Lung microvascular endothelial cell (primary cell): ENCODE results near the gene H6PD. TPM values are rescaled to one million over a fixed set of nuclear protein-coding genes. Genes with fewer than 3 reads are reported as not detected.
A peak's percentile ranks its signal among the peaks of the same experiment; 100 is the strongest.

Experiments
- DNase-seq, 2 donors: peaks; one replicate each; pipeline versions ENCODE4 v3.0.0 to v3.0.0-alpha.2; 2010; ENCODE audit warnings: low read depth in 2 of 2
- total RNA-seq: library from RNA; depleted of rRNA; stranded (reverse); fragments of >200 nt; gene quantifications from 2 replicates; pipeline ENCODE4 v1.2.1, GENCODE V29; 2014

The H6PD gene
- total RNA-seq, 1 donor from 2014 or later = 12.3 TPM

GRCh38 chr1:9204156-9204720, 30.3 kb upstream of the H6PD start:
- DNase-seq = no peak

DNA sequence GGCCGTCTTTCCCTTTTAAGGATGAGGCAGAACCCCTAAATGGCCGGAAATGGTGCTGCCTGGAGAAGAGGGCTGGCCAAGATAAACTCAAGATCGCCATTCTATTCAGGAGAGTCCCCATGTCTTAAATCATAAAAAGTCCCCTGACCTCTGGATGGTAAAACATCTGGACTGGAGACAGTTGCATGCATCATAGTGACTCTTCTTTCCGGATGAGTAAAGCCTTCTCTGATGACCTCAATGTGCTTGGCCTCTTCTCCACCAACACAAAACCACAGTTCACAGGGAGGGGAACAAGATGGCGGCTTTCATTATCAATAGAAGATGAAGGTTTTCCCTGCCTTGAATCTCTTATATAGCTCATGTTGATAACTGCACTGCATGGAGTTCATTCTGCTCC, 27.5 kb upstream of the H6PD start:
- DNase-seq = no peak

- no peak for DNase-seq
Observed at GRCh38 chr1:9207715-9208114, 26.9 kb upstream of the H6PD start.

- peak; percentile 67 to 96 for DNase-seq
Observed at GRCh38 chr1:9211291-9211811, 23.2 kb upstream of the H6PD start.

DNA sequence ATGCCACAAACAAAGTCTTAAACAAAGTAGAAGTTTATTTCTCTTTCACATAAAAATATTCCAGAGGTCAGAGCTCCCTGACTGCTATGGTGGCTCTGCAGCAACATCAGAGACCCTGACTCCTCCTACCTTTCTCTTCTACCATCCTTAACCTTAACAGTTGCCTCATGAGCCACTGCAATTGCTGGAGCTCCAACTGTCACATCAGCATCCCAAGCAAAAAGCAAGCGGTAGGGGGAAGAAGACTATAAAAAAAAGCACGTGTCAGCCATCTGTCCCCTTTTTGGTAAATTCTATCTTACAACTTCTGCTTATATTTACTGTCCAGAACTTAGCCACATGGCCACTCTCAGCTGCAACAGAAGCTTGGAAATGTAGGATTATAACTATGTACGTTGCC, 21.8 kb upstream of the H6PD start:
- no peak for DNase-seq

DNA sequence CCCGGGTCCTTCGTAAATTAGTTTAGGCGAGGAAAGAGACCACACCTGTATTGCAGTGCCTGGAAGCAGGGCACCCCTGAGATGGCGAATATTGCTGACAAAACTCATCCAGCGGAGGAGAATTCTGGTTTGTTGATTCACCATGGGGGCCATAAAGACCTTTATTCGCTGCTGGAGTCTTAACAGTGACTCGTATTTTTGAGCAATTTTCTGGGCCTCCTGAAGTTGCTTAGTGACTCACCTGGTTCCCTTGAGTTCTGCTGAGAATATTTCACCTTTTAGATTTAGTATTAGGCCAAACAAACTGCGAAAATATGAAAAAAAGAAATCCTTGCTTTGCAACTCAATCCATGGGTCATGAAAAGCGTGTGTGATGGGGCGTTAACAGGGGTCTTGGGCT, 20.6 kb upstream of the H6PD start:
- no peak for DNase-seq

- no peak for DNase-seq
Observed at GRCh38 chr1:9218917-9219316, 15.7 kb upstream of the H6PD start.

DNA sequence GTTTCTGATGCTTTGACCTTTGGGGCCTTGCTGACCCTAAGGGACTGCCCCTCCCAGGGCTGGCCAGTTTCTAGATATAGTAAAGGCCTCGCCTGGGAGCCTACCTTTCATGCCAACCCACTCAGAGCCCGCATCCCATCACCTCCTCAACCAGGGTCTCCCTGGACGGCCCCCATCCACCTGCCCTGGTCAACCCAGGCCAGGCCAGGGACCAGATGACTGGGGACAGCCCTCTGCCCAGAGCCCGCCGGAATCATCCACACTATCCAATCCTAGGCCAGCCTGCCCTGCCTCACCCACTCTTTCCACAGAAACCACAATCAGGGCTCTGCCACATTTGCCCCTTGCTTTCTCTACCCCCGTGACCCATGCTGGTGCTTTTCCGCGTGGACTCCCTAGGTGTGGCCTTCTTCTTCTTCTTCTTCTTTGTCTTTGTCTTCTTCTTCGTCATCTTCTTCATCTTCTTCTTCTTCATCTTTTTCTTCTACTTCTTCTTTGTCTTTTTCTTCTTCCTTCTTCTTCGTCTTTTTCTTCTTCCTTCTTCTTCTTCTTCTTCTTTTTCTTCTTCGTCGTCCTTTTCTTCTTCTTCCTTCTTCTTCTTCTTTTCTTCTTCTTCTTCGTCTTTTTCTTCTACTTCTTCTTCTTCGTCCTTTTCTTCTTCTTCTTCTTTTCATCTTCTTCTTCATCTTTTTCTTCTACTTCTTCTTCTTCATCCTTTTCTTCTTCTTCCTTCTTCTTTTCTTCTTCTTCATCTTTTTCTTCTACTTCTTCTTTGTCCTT, 11.5 kb upstream of the H6PD start:
- DNase-seq = no peak

GRCh38 chr1:9224664-9225410, 9.7 kb upstream of the H6PD start:
- no peak for DNase-seq

DNA sequence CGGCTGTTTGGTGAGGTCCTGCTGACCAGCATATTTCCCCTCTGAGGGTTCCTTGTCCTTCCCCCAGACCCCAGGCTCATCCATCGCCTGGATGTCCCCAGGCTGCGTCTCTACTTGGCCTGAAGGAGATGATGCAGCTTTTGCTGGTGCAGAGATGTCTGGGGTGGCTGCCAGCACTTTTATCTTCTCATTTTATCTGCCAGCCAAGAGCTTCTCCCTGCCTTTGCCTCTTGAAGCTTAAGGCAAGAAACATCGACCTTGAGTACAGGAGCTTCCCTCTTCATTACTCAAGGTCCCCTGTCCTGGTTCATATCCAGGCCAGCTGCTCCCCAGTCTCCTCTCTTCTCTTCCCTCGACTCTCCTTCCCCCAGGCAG, 9.2 kb upstream of the H6PD start:
- DNase-seq = no peak

GRCh38 chr1:9228609-9229008, 6.0 kb upstream of the H6PD start:
- DNase-seq = no peak

GRCh38 chr1:9229549-9229948, 5.0 kb upstream of the H6PD start:
- no peak for DNase-seq

GRCh38 chr1:9230869-9231533, 3.6 kb upstream of the H6PD start:
- DNase-seq = no peak

DNA sequence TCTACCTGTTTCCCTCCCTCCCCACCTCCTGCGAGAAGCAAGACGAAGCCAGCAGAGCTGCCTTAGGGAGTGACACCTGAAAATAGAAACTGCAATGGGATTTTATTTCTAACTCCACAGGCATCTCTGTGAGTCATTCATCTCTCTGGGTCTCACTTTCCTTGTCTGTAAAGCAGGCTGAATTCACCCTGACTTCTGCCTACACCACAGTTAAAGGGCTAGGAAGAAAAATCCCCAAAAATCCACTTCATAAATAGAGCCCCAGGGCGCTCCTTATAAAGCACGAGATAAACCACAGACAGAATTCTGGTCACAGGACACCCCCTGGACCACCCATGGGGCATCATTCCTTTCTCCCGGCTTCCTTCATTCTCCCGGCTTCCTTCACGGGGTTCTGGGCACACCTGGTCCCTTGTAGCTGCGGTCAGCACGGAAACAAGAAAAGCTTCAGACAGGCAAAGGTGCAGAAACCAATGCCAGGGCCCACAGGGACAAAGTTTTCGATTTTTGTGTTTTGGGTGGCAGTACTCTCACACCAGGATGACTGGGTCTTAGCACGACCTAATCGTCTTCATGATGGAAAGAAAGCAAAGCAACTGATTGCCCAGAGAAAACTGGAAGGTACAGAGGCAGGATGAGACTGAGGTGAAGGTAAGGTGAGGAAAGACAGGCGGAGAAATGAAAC, 2.8 kb upstream of the H6PD start:
- DNase-seq = no peak

DNA sequence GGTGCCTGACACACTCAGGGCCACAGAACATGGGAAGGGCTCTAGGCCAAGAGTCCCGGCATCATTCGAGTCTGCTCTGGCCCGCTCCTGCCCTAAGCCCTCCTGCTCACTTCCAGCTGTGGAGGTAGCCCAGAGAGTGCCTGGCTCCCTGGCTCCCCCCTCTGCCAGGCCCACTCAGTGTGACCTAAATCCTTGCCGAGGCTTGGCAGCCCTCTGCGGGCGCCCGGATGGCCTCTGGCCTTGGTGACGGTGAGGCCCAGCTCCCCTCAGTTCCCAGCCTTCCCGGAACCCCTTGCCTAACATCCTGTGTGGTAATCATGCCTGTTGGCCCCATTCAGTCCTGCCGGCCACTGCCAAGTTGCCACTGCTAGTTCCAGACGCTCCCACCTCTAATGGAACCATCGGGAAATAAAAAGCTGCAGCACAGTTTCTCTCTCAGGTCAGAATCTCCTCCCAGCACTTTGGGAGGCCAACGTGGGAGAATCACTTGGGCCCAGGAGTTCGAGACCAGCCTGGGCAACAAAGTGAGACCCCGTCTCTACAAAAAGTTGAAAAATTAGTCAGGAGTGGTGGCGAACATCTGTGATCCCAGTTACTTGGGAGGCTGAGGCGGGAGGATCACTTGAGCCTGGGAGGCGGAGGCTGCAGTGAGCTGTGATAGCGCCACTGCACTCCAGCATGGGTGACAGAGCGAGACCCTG, 1.2 kb upstream of the H6PD start:
- peak; percentile 78 to 96 for DNase-seq

GRCh38 chr1:9233942-9234222, 692 bp upstream of the H6PD start:
- no peak for DNase-seq

- peak; percentile 50 to 56 for DNase-seq
Observed at GRCh38 chr1:9235096-9235459, 504 bp downstream of the H6PD start.

- no peak for DNase-seq
Observed at GRCh38 chr1:9235560-9235959, 986 bp downstream of the H6PD start.

- DNase-seq = no peak
Observed at GRCh38 chr1:9238134-9238533, 3.6 kb downstream of the H6PD start.

DNA sequence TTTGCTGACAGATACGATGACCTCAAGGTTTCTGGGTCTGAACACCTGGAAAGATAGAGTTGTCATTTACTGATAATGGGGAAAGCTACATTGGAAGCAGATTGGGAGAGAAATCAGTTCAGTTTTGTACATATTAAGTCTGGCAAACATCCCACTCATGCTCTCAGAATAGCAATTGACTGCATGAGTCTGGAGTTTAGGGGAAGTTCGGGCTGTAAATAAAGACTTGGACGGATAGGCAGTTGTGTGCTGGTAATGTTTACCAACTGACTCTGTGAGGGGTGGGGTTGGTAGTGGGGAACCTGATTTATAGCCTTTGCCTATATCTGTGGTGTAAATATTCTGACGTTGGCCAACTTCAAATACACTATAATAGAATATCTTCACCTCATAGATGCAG, 4.0 kb downstream of the H6PD start:
- peak; percentile 54 to 68 for DNase-seq
